Psoas muscle (tissue), 8 donors: ENCODE results near the gene KNOP1. TPM values are rescaled to one million over a fixed set of nuclear protein-coding genes. Genes with fewer than 3 reads are reported as not detected.

Source experiments
- ATAC-seq, 4 donors: fragments of 200-7000 bp; cut with Tn5 transposase; one replicate each; pipeline ENCODE4 v1.9.1; 2020; ENCODE audit warnings: moderate library complexity in 3 of 4, mild to moderate bottlenecking in 2 of 4
- DNase-seq, 2 donors: peaks; one replicate each; pipeline ENCODE4 v3.0.0-alpha.2; 2020
- H3K27ac ChIP-seq: fragments of 200-600 bp; one replicate; pipeline ENCODE4 v1.8.0; 2022
- H3K27me3 ChIP-seq, 3 donors: fragments of 200-600 bp in 1 of 3; one replicate each; pipeline versions ENCODE4 v1.6.1 to v1.8.0; 2013 to 2022; ENCODE audit warnings: low read length in 2 of 3, mild to moderate bottlenecking in 2 of 3, moderate library complexity in 1 of 3; ENCODE audit not compliant: insufficient read depth in 3 of 3
- H3K36me3 ChIP-seq, 2 donors: fragments of 200-600 bp in 1 of 2; one replicate each; pipeline versions ENCODE4 v1.6.1 to v1.8.0; 2013 to 2022; ENCODE audit warnings: low read depth in 1 of 2, mild to moderate bottlenecking in 1 of 2, moderate library complexity in 1 of 2; ENCODE audit not compliant: insufficient read depth in 1 of 2
- H3K4me1 ChIP-seq: fragments of 200-600 bp; one replicate; pipeline ENCODE4 v1.8.0; 2022
- H3K4me3 ChIP-seq: fragments of 200-600 bp; one replicate; pipeline ENCODE4 v1.8.0; 2022; ENCODE audit warnings: mild to moderate bottlenecking
- H3K9me3 ChIP-seq: fragments of 200-600 bp; one replicate; pipeline ENCODE4 v1.8.0; 2022
- WGBS, 3 donors: extraction: QIAGEN DNeasy Blood & Tissue Kit; methylation state at CpG; one replicate each; pipeline versions ENCODE4 v1.1.6 to v1.1.7; 2013; 5-methylcytosine and 5-hydroxymethylcytosine counted together
- intact Hi-C, 2 donors: fragments of 100-400 bp; cut with DNase I; formaldehyde crosslinking; loops; one replicate each; pipeline versions ENCODE4 v1.11.0 to v1.14.2; 2022
- polyA plus RNA-seq, 3 donors: library from polyadenylated mRNA; stranded (reverse); fragments of 200-250 nt; gene quantifications; one replicate each; pipeline ENCODE4 v1.2.3, GENCODE V29; 2013
- total RNA-seq, 4 donors: library from RNA; stranded (reverse); fragmentation: NEBNext Ultra II Directional in 2 of 4; extraction: Animal tissue kit (Norgen Biotek cat#: 25700) in 2 of 4; gene quantifications; one replicate each; pipeline versions ENCODE4 v1.2.1 to v1.2.4, GENCODE V29; 2021 to 2023
- TF ChIP-seq, protein P1 (sequence below): fragments of 200-600 bp; IDR thresholded peaks from one replicate; pipeline ENCODE4 v1.8.0; 2022; ENCODE audit warnings: antibody characterized with exemption
- donor health status: healthy with polysubstance abuse.
- donor health status: DM: no; HTN: no; CAD: no; lungs with moderate emphysema.
- donor health status: Bipolar disorder and iron deficiency.
- donor health status: healthy.
- donor health status: DM: yes; HTN: yes; CAD: no.
- donor health status: DM: no; HTN: no; CAD: no.
- donor health status: DM: no; HTN: no; CAD: no.
- donor health status: DM: yes; HTN: yes; CAD: no.

The KNOP1 gene
- total and polyA plus RNA-seq, 7 donors, result 5.9 to 14.7 (median 9.5) TPM

DNA sequence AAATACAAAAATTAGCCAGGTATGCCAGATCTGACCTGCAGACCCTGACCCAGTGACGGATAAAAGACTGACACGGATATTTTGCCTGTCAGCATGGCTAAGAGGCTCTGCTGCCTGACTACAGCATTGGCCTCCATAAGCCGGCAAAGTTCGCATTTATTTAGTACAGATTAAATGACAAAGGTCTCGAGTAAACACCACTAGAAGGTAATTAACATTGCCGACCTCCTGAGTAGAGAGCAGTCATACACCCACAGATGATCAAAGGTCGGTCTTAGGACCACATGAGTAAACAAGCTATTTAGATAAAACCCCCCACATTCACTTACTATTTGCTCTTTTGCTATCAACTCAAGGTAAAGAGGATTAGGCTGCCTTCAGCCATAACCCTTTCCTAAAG is 55.7 kb downstream of the KNOP1 start:
- Histone ChIP-seq H3K4me1 (peaks cover 12% of the 10 kb centered on the region), H3K4me3 (no peak overlapping the region), H3K27me3 (no peaks in the 10 kb centered on the region), H3K27ac (no peak overlapping the region), H3K36me3 (peaks cover 0 to 37% of the 10 kb centered on the region in 2 donors), H3K9me3 (peaks cover 6% of the 10 kb centered on the region)
- DNase-seq (no peak), ATAC-seq (no peak)
- intact Hi-C loops, result no loop called here
- TF ChIP-seq, protein P1, sequence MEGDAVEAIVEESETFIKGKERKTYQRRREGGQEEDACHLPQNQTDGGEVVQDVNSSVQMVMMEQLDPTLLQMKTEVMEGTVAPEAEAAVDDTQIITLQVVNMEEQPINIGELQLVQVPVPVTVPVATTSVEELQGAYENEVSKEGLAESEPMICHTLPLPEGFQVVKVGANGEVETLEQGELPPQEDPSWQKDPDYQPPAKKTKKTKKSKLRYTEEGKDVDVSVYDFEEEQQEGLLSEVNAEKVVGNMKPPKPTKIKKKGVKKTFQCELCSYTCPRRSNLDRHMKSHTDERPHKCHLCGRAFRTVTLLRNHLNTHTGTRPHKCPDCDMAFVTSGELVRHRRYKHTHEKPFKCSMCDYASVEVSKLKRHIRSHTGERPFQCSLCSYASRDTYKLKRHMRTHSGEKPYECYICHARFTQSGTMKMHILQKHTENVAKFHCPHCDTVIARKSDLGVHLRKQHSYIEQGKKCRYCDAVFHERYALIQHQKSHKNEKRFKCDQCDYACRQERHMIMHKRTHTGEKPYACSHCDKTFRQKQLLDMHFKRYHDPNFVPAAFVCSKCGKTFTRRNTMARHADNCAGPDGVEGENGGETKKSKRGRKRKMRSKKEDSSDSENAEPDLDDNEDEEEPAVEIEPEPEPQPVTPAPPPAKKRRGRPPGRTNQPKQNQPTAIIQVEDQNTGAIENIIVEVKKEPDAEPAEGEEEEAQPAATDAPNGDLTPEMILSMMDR, result no peak
- 89 to 94% (median 94%) methylated on average over 7 of the region's 7 CpGs for WGBS, 3 donors

DNA sequence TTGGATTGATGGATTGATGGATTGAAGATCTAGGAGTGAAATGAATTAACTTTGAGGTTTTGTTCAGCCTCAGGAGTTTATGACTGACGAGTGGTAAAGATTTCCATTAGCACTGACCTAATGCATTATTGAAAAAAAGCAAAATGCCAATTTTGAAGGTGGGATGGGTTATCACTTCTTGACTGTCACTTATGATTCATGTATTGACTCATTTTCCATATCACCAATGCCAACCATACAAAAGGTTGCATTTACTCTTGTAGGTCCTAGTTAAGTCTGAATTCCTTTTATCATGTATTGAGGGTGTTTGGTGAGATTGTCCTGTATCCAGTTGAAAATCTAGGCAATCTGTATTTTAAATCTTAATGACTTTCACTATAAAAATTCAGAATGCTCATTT is 57.6 kb downstream of the KNOP1 start:
- WGBS, 3 donors, result 92 to 100% (median 95%) methylated on average over 1 of the region's 1 CpG
- H3K36me3 ChIP-seq, result peaks cover 0 to 50% of the 10 kb centered on the region in 2 donors
- peaks cover 5% of the 10 kb centered on the region for H3K9me3 ChIP-seq
- no peak overlapping the region for H3K27ac ChIP-seq
- DNase-seq (no peak), ATAC-seq (no peak)
- H3K4me3 ChIP-seq, result no peak overlapping the region
- TF ChIP-seq, protein P1, result no peak
- no peaks in the 10 kb centered on the region for H3K4me1 ChIP-seq
- intact Hi-C loops, result no loop called here
- H3K27me3 ChIP-seq, result no peaks in the 10 kb centered on the region

DNA sequence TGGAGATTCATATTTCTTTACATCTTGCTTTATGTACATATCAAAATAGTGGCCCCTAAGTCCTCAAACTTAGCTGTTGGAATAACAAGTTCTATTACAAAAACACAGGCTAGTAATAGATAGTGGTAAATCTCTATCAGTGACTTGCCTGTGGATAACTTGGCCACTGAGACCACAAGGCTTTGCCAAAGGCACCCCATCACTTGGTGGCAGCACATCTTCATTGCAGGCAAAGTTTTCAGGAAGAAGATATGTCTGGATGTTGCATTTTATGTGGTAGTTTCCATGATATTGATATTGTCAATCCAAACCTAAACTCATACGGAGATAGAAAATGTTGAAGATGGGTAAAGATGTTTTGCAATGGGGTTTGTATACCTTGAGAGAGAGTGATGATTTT is 58.5 kb downstream of the KNOP1 start:
- intact Hi-C loops, result loop anchor here in 1 of 2 donors (5.0 kb wide), 1 partner anchor 43 kb away; no protein-coding TSS in a partner anchor
- no peaks in the 10 kb centered on the region for H3K27me3 ChIP-seq
- H3K4me3 ChIP-seq, result no peak overlapping the region
- ATAC-seq (no peak), DNase-seq (no peak)
- TF ChIP-seq, protein P1, result no peak
- peaks cover 0 to 56% of the 10 kb centered on the region in 2 donors for H3K36me3 ChIP-seq
- H3K9me3 ChIP-seq, result no peaks in the 10 kb centered on the region
- H3K27ac ChIP-seq, result no peak overlapping the region
- no peaks in the 10 kb centered on the region for H3K4me1 ChIP-seq
- WGBS, 3 donors, result 97% methylated on average over 1 of the region's 1 CpG

DNA sequence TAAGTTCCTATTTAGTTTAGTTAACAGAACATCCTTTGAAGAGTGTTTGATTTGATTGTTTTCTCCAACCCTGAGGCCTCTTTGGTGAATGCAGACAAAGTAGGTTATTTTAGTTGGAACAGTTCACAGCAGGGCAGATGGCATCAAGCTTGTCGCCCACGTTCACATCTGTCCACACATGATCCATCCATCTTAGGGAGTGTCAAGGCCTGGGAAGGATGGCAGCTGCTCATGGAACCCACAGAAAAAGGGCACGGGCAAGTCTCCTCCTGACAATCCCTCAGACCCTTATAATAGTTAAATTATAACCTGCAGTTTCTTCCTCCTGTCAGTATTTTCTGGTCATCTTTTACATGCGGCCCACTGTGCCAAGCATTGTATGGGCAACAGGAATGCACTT is 60.2 kb downstream of the KNOP1 start:
- WGBS, 3 donors, result 77 to 88% (median 85%) methylated on average over 4 of the region's 4 CpGs
- intact Hi-C loops, result loop anchor here in 1 of 2 donors (5.0 kb wide), 1 partner anchor 44 kb away; no protein-coding TSS in a partner anchor
- Histone ChIP-seq H3K4me1 (no peaks in the 10 kb centered on the region), H3K27me3 (no peaks in the 10 kb centered on the region), H3K36me3 (peaks cover 5 to 69% of the 10 kb centered on the region in 2 donors), H3K27ac (no peak overlapping the region), H3K4me3 (no peak overlapping the region), H3K9me3 (no peaks in the 10 kb centered on the region)
- TF ChIP-seq, protein P1, result no peak
- no peak for ATAC-seq
- DNase-seq, result no peak

DNA sequence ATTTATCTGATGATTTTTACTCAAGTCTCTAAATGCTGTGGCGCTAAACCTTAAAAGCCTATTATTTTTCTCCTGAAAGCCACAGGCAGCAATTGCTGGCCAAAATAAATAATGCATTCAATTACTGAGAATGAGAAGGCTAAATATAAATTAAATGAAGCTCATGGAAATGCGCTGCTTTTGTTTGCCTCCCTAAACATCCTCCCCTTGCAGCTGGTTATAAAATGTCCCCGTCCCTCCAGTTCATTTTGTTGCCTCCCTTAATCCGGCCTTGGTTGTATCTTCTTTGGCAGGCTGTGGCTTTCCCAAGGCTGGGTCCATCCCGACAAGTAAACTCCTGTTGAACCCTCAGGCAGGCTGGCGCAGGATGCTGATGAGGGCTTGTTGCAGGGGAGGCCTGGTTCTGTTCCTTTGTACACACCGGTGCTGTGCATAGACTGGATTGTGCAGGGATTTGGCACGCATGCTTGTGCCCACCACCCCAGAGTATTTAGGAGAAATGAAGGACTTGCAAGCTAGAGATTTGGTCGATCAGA is 62.7 kb downstream of the KNOP1 start:
- DNase-seq (no peak), ATAC-seq (no peak)
- H3K27me3 ChIP-seq, result no peaks in the 10 kb centered on the region
- no peak overlapping the region for H3K4me3 ChIP-seq
- TF ChIP-seq, protein P1, result no peak
- H3K27ac ChIP-seq, result no peak overlapping the region
- H3K36me3 ChIP-seq, result peaks cover 9 to 73% of the 10 kb centered on the region in 2 donors
- 93 to 95% (median 94%) methylated on average over 9 of the region's 9 CpGs for WGBS, 3 donors
- intact Hi-C loops, result loop anchor here in 1 of 2 donors (5.0 kb wide), 1 partner anchor 47 kb away; no protein-coding TSS in a partner anchor
- H3K9me3 ChIP-seq, result no peaks in the 10 kb centered on the region
- H3K4me1 ChIP-seq, result no peaks in the 10 kb centered on the region
